Keratinocyte (primary cell): Measurements from ENCODE around the gene PLA2G4D. TPM values are rescaled to one million over a fixed set of nuclear protein-coding genes. Genes with fewer than 3 reads are reported as not detected.

Experiments
- DNase-seq: peaks from one replicate; pipeline ENCODE4 v3.0.0-alpha.2; 2011; ENCODE audit warnings: low read depth, missing footprints, low spot score
- FAIRE-seq: peaks from 2 replicates; lab custom pipeline; 2011; peaks lifted over from hg19 to GRCh38; lab: Jason Lieb, UNC
- H2AFZ ChIP-seq: 2 replicates; pipeline ENCODE4 v1.6.0; 2012; ENCODE audit warnings: low read length, control low read depth, inconsistent platforms; ENCODE audit not compliant: control insufficient read depth
- H3K27ac ChIP-seq: 2 replicates; pipeline ENCODE4 v1.5.1; 2011; ENCODE audit warnings: low read length; ENCODE audit not compliant: control insufficient read depth, insufficient read depth
- H3K27me3 ChIP-seq: 3 replicates; pipeline ENCODE4 v1.6.0; 2011; ENCODE audit warnings: low read length; ENCODE audit not compliant: control insufficient read depth, insufficient read depth; ENCODE audit errors: extremely low read depth
- H3K36me3 ChIP-seq, 2 experiments: 2 replicates in 1 of 2; 3 replicates in 1 of 2; pipeline ENCODE4 v1.5.1; 2011; ENCODE audit warnings: low read length in 2 of 2, mild to moderate bottlenecking in 1 of 2; ENCODE audit not compliant: control insufficient read depth in 2 of 2, insufficient read depth in 2 of 2; ENCODE audit errors: extremely low read depth in 1 of 2
- H3K4me1 ChIP-seq: 3 replicates; pipeline ENCODE4 v1.5.1; 2011; ENCODE audit warnings: low read length; ENCODE audit not compliant: control insufficient read depth, insufficient read depth; ENCODE audit errors: extremely low read depth
- H3K4me2 ChIP-seq: 3 replicates; pipeline ENCODE4 v1.6.0; 2011; ENCODE audit warnings: low read depth, low read length; ENCODE audit not compliant: control insufficient read depth, insufficient read depth; ENCODE audit errors: extremely low read depth
- H3K4me3 ChIP-seq, 3 experiments: fragments of 200-600 bp in 1 of 3; sonication (generic) in 1 of 3; 2 replicates in 2 of 3; 3 replicates in 1 of 3; pipeline ENCODE4 v1.5.1; 2011 to 2016; ENCODE audit warnings: low read length in 3 of 3, mild to moderate bottlenecking in 3 of 3, control low read depth in 2 of 3, inconsistent platforms in 1 of 3, low read depth in 1 of 3, mixed read lengths in 1 of 3, mixed run types in 1 of 3, moderate library complexity in 1 of 3; ENCODE audit not compliant: control insufficient read depth in 2 of 3, insufficient read depth in 2 of 3; ENCODE audit errors: extremely low read depth in 1 of 3
- H3K79me2 ChIP-seq: 2 replicates; pipeline ENCODE4 v1.6.0; 2012; ENCODE audit warnings: low read length; ENCODE audit not compliant: control insufficient read depth, insufficient read depth
- H3K9ac ChIP-seq: 3 replicates; pipeline ENCODE4 v1.6.0; 2011; ENCODE audit warnings: low read length; ENCODE audit not compliant: control insufficient read depth, insufficient read depth; ENCODE audit errors: extremely low read depth
- H3K9me1 ChIP-seq: 3 replicates; pipeline ENCODE4 v1.6.0; 2011; ENCODE audit warnings: low read length; ENCODE audit not compliant: control insufficient read depth, insufficient read depth; ENCODE audit errors: extremely low read depth
- H3K9me3 ChIP-seq: 2 replicates; pipeline ENCODE4 v1.5.1; 2012; ENCODE audit warnings: low read depth, low read length; ENCODE audit not compliant: control insufficient read depth
- H4K20me1 ChIP-seq: 3 replicates; pipeline ENCODE4 v1.6.0; 2011; ENCODE audit warnings: low read length; ENCODE audit not compliant: control insufficient read depth, insufficient read depth; ENCODE audit errors: extremely low read depth
- CTCF ChIP-seq, 3 experiments: IDR thresholded peaks in 1 of 3; conservative IDR thresholded peaks in 1 of 3; optimal IDR thresholded peaks in 1 of 3; 2 replicates in 2 of 3; 3 replicates in 1 of 3; pipeline versions ENCODE3 to v1.5.1; 2011; ENCODE audit warnings: low read length in 3 of 3, mild to moderate bottlenecking in 3 of 3, moderate library complexity in 2 of 3, control low read depth in 1 of 3, inconsistent platforms in 1 of 3; ENCODE audit not compliant: insufficient read depth in 2 of 3; ENCODE audit errors: extremely low read depth in 1 of 3
- EZH2 ChIP-seq: IDR thresholded peaks from one replicate; pipeline ENCODE4 v1.6.1; 2012; ENCODE audit warnings: inconsistent platforms, mild to moderate bottlenecking, low read length, moderate library complexity
- dilution Hi-C: fragments of 300-500 bp; cut with MboI; formaldehyde crosslinking; loops from one replicate; pipeline ENCODE4 v1.7.0; 2020; ENCODE audit warnings: low sequenced_read_pairs; ENCODE audit not compliant: extremely low pct_ligation_motif_present
- polyA plus RNA-seq, 5 experiments: library from polyadenylated mRNA; depleted of rRNA in 3 of 5; stranded (reverse) in 3 of 5; stranded (forward) in 1 of 5; unstranded in 1 of 5; fragments of >200 nt; gene quantifications; 1 replicate in 1 of 5; 2 replicates in 3 of 5; 3 replicates in 1 of 5; pipeline versions ENCODE4 v1.2.1 to v1.2.3, GENCODE V29; 2011 to 2012; ENCODE audit warnings: missing spikeins in 2 of 5, low read depth in 1 of 5, low replicate concordance in 1 of 5

Gene PLA2G4D
- polyA plus RNA-seq, 1 donor (not counting 4 experiments of a cell fraction or from before 2014, with no cell fraction given) = 0.69 TPM

GRCh38 chr15:42057799-42058646, 36.3 kb downstream of the PLA2G4D start:
- H3K79me2 ChIP-seq = no peaks in the 10 kb centered on the region
- H3K27ac ChIP-seq = peak overlapping the region; percentile 94
- peak overlapping the region; percentile 81 for H3K9ac ChIP-seq
- no peaks in the 10 kb centered on the region for H3K36me3 ChIP-seq
- FAIRE-seq (peak; percentile 20), DNase-seq (peak; percentile 45)
- no peaks in the 10 kb centered on the region for H3K9me3 ChIP-seq
- H3K27me3 ChIP-seq = no peaks in the 10 kb centered on the region
- no peak for TF ChIP-seq CTCF (optimal IDR thresholded peaks at IDR 0.05 in 1 of 3, IDR thresholded peaks at IDR 0.05 in 1 of 3, conservative IDR thresholded peaks at IDR 0.05 in 1 of 3; ENCODE audit: extremely low read depth in 1 of 3, insufficient read depth in 2 of 3, low read length in 3 of 3)
- dilution Hi-C loops = no loop called here
- H3K9me1 ChIP-seq = no peaks in the 10 kb centered on the region
- peak overlapping the region; percentile 91 for H3K4me2 ChIP-seq
- peaks cover 10% of the 10 kb centered on the region for H3K4me1 ChIP-seq
- peak overlapping the region; percentile 87 for H2AFZ ChIP-seq
- peak overlapping the region in 2 of 3 experiments; percentile 51 to 52 for H3K4me3 ChIP-seq
- H4K20me1 ChIP-seq = no peaks in the 10 kb centered on the region

- H3K4me1 ChIP-seq = peaks cover 10% of the 10 kb centered on the region
- H3K4me2 ChIP-seq = peak overlapping the region; percentile 91
- peak; percentile 99 for DNase-seq
- no peaks in the 10 kb centered on the region for H3K9me1 ChIP-seq
- peak overlapping the region; percentile 15 to 78 (median 43) for H3K4me3 ChIP-seq
- dilution Hi-C loops = no loop called here
- no peaks in the 10 kb centered on the region for H3K79me2 ChIP-seq
- peak overlapping the region; percentile 81 for H3K9ac ChIP-seq
- TF ChIP-seq CTCF (optimal IDR thresholded peaks at IDR 0.05 in 1 of 3, IDR thresholded peaks at IDR 0.05 in 1 of 3, conservative IDR thresholded peaks at IDR 0.05 in 1 of 3; ENCODE audit: extremely low read depth in 1 of 3, insufficient read depth in 2 of 3, low read length in 3 of 3) (peak; percentile 65 to 85 (median 79)), EZH2 (no peak)
- no peaks in the 10 kb centered on the region for H3K9me3 ChIP-seq
- FAIRE-seq = peak; percentile 98
- H3K27ac ChIP-seq = peak overlapping the region; percentile 94
- H3K36me3 ChIP-seq = no peaks in the 10 kb centered on the region
- no peaks in the 10 kb centered on the region for H3K27me3 ChIP-seq
- H2AFZ ChIP-seq = peak overlapping the region; percentile 98
- H4K20me1 ChIP-seq = no peaks in the 10 kb centered on the region
These were observed 37.2 kb downstream of the PLA2G4D start for GRCh38 chr15:42056934-42057798.
